HG03175 (cell line): ENCODE data around the gene ATP8A1.
"Not testable (repeated sequence)": the region's sequence is repeated elsewhere in the genome, so short reads cannot be mapped to it uniquely, and the experiment has no call there.

Experiments used
- ATAC-seq: cut with Tn5 transposase; IDR thresholded peaks from one replicate; pipeline ENCODE4 v1.9.1; 2021; ENCODE audit warnings: mild to moderate bottlenecking, moderate library complexity; ENCODE audit not compliant: unreplicated experiment

Gene ATP8A1

GRCh38 chr4:42515156-42515884, 141.6 kb downstream of the ATP8A1 start:
- no peak for ATAC-seq

GRCh38 chr4:42513748-42514492, 143.0 kb downstream of the ATP8A1 start:
- no peak for ATAC-seq

- ATAC-seq = no peak
Observed at GRCh38 chr4:42512226-42512625, 144.7 kb downstream of the ATP8A1 start.

- ATAC-seq = no peak
Observed at GRCh38 chr4:42510225-42510624, 146.7 kb downstream of the ATP8A1 start.

GRCh38 chr4:42501624-42502401, 155.1 kb downstream of the ATP8A1 start:
- ATAC-seq = no peak

GRCh38 chr4:42498040-42498439, 158.9 kb downstream of the ATP8A1 start:
- ATAC-seq = no peak

GRCh38 chr4:42497142-42497910, 159.6 kb downstream of the ATP8A1 start:
- no peak for ATAC-seq

- ATAC-seq = no peak
Observed at GRCh38 chr4:42492962-42493361, 163.9 kb downstream of the ATP8A1 start.

GRCh38 chr4:42490015-42490414, 166.9 kb downstream of the ATP8A1 start:
- no peak for ATAC-seq

- ATAC-seq = peak; percentile 79
Observed at GRCh38 chr4:42489095-42489494, 167.8 kb downstream of the ATP8A1 start.

- ATAC-seq = no peak
Observed at GRCh38 chr4:42488554-42488953, 168.4 kb downstream of the ATP8A1 start.

GRCh38 chr4:42488114-42488513, 168.8 kb downstream of the ATP8A1 start:
- peak; percentile 81 for ATAC-seq

- ATAC-seq = no peak
Observed at GRCh38 chr4:42487230-42487629, 169.7 kb downstream of the ATP8A1 start.

- not testable (repeated sequence) for ATAC-seq
Observed at GRCh38 chr4:42486156-42486555, 170.7 kb downstream of the ATP8A1 start.

- ATAC-seq = no peak
Observed at GRCh38 chr4:42484630-42485029, 172.3 kb downstream of the ATP8A1 start.

GRCh38 chr4:42483426-42484379, 173.2 kb downstream of the ATP8A1 start:
- ATAC-seq = no peak

GRCh38 chr4:42482516-42483327, 174.2 kb downstream of the ATP8A1 start:
- no peak for ATAC-seq

GRCh38 chr4:42480717-42481116, 176.2 kb downstream of the ATP8A1 start:
- no peak for ATAC-seq

GRCh38 chr4:42480281-42480680, 176.6 kb downstream of the ATP8A1 start:
- no peak for ATAC-seq
